ENCODE results near the gene SLC43A1. TPM values are rescaled to one million over a fixed set of nuclear protein-coding genes. Genes with fewer than 3 reads are reported as not detected.
A peak's percentile ranks its signal among the peaks of the same experiment; 100 is the strongest.

The SLC43A1 gene
- total RNA-seq, 4 donors from 2014 or later = 20.3 to 64.1 (median 28.8) TPM

GRCh38 chr11:57458060-57458409 lies 57.5 kb downstream of the SLC43A1 start:
- intact Hi-C loops (cut with DNase I) = loop anchor here (10.0 kb wide), 1 partner anchor 67 kb away; no protein-coding TSS in a partner anchor
- Histone ChIP-seq H3K4me1 (peaks cover 41 to 59% of the 10 kb centered on the region in 2 donors), H3K9me3 (no peaks in the 10 kb centered on the region), H3K4me3 (replicated peaks in 1 of 3) (peak overlapping the region; percentile 4 to 91 (median 7)), H3K27ac (peak overlapping the region in 2 of 3 donors; percentile 16 to 53), H3K27me3 (no peaks in the 10 kb centered on the region), H3K36me3 (no peaks in the 10 kb centered on the region)
- peak; percentile 45 for DNase-seq
- WGBS, 2 donors = 0 to 9% methylated on average over 2 to 11 of the region's 16 CpGs
- TF ChIP-seq, protein P1, sequence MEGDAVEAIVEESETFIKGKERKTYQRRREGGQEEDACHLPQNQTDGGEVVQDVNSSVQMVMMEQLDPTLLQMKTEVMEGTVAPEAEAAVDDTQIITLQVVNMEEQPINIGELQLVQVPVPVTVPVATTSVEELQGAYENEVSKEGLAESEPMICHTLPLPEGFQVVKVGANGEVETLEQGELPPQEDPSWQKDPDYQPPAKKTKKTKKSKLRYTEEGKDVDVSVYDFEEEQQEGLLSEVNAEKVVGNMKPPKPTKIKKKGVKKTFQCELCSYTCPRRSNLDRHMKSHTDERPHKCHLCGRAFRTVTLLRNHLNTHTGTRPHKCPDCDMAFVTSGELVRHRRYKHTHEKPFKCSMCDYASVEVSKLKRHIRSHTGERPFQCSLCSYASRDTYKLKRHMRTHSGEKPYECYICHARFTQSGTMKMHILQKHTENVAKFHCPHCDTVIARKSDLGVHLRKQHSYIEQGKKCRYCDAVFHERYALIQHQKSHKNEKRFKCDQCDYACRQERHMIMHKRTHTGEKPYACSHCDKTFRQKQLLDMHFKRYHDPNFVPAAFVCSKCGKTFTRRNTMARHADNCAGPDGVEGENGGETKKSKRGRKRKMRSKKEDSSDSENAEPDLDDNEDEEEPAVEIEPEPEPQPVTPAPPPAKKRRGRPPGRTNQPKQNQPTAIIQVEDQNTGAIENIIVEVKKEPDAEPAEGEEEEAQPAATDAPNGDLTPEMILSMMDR (IDR thresholded peaks at IDR 0.05) = no peak
- no peak for TF ChIP-seq POLR2A (IDR thresholded peaks at IDR 0.05)

GRCh38 chr11:57457643-57458023 lies 57.9 kb downstream of the SLC43A1 start:
- WGBS, 2 donors = 23 to 24% methylated on average over 7 of the region's 7 CpGs

GRCh38 chr11:57456960-57457642 lies 58.4 kb downstream of the SLC43A1 start:
- intact Hi-C loops (cut with DNase I) = loop anchor here (10.0 kb wide), 1 partner anchor 68 kb away; no protein-coding TSS in a partner anchor
- no peaks in the 10 kb centered on the region for H3K36me3 ChIP-seq
- H3K4me3 ChIP-seq (replicated peaks in 1 of 3) = no peak overlapping the region
- 19 to 20% methylated on average over 12 to 19 of the region's 19 CpGs for WGBS, 2 donors
- no peaks in the 10 kb centered on the region for H3K27me3 ChIP-seq
- TF ChIP-seq POLR2A (IDR thresholded peaks at IDR 0.05) = peak in 1 of 2 donors; percentile 38
- TF ChIP-seq, protein P1 (IDR thresholded peaks at IDR 0.05) = peak; percentile 90 to 100 (median 97)
- H3K27ac ChIP-seq = peak overlapping the region in 1 of 3 donors; percentile 53
- peaks cover 41 to 59% of the 10 kb centered on the region in 2 donors for H3K4me1 ChIP-seq
- no peaks in the 10 kb centered on the region for H3K9me3 ChIP-seq
- DNase-seq = peak; percentile 92 to 93

More at GRCh38 chr11:57457643-57458023, 57.9 kb downstream of the SLC43A1 start:
- no peaks in the 10 kb centered on the region for H3K36me3 ChIP-seq
- no peaks in the 10 kb centered on the region for H3K9me3 ChIP-seq
- H3K27me3 ChIP-seq = no peaks in the 10 kb centered on the region
- peaks cover 41 to 59% of the 10 kb centered on the region in 2 donors for H3K4me1 ChIP-seq
- intact Hi-C loops (cut with DNase I) = loop anchor here (10.0 kb wide), 1 partner anchor 67 kb away; no protein-coding TSS in a partner anchor
- H3K4me3 ChIP-seq (replicated peaks in 1 of 3) = no peak overlapping the region
- TF ChIP-seq, protein P1 (IDR thresholded peaks at IDR 0.05) = no peak
- TF ChIP-seq POLR2A (IDR thresholded peaks at IDR 0.05) = no peak
- H3K27ac ChIP-seq = peak overlapping the region in 1 of 3 donors; percentile 53
- no peak for DNase-seq

GRCh38 chr11:57453543-57454177 lies 61.8 kb downstream of the SLC43A1 start:
- intact Hi-C loops (cut with DNase I) = loop anchor here (10.0 kb wide), 1 partner anchor 71 kb away; no protein-coding TSS in a partner anchor

More at GRCh38 chr11:57453543-57454177, 61.8 kb downstream of the SLC43A1 start:
- Histone ChIP-seq H3K4me1 (peaks cover 20 to 33% of the 10 kb centered on the region in 2 donors), H3K27me3 (no peaks in the 10 kb centered on the region), H3K9me3 (no peaks in the 10 kb centered on the region), H3K36me3 (no peaks in the 10 kb centered on the region), H3K4me3 (replicated peaks in 1 of 3) (no peak overlapping the region), H3K27ac (no peak overlapping the region)
- WGBS, 2 donors = 75 to 92% methylated on average over 2 of the region's 2 CpGs
- TF ChIP-seq, protein P1 (IDR thresholded peaks at IDR 0.05) = no peak
- no peak for TF ChIP-seq POLR2A (IDR thresholded peaks at IDR 0.05)
- no peak for DNase-seq

Measured in thyroid gland (tissue), 4 donors.